ENCODE measurements around the gene TASP1. TPM values are rescaled to one million over a fixed set of nuclear protein-coding genes. Genes with fewer than 3 reads are reported as not detected.

TASP1 gene
- polyA plus RNA-seq, 3 donors, result 2.3 to 3.3 (median 2.6) TPM

DNA sequence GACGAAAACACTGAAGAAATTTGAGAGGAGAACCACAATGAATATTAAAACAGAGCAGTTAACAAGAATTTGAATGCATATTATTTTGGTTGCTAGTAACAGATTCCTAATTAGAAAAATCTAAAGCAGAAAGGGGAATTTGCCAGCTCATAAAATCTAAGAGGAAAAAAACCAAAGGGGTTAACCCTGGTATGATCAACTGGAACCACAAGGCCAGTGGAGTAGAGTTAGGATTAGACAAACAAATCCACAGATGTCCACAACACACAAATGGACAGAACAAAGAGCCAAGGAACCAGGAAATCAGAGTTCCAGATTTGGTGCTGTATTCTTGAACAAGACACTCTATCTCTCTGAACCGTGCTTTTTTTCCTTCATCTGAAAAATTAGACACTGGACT lies 195.0 kb downstream of the TASP1 start:
- no peaks in the 10 kb centered on the region for H3K4me1 ChIP-seq (ENCODE audit: control insufficient read depth in 1 of 2, insufficient read depth in 2 of 2, low read length in 2 of 2)
- Mint-ChIP-seq H3K27ac (no peak overlapping the region), H3K36me3 (no peaks in the 10 kb centered on the region), H3K9me3 (peaks cover 9 to 23% (median 13%) of the 10 kb centered on the region in 7 donors), H3K27me3 (ENCODE audit: low read depth in 3 of 3) (peaks cover 0 to 1% (median 0%) of the 10 kb centered on the region in 3 donors), H3K4me3 (no peak overlapping the region), H3K4me1 (no peaks in the 10 kb centered on the region)
- no peak for TF ChIP-seq CTCF (IDR thresholded peaks at IDR 0.05)
- no peak overlapping the region for H3K9ac ChIP-seq (ENCODE audit: insufficient read depth, low read length, poor library complexity, severe bottlenecking)
- H2AFZ ChIP-seq (ENCODE audit: insufficient read depth, low read depth, low read length, poor library complexity, severe bottlenecking), result no peak overlapping the region
- H3K36me3 ChIP-seq (replicated peaks in 1 of 2; ENCODE audit: control insufficient read depth in 1 of 2, insufficient read depth in 2 of 2, low read length in 2 of 2), result no peaks in the 10 kb centered on the region
- no peak overlapping the region for H3K4me2 ChIP-seq (replicated peaks; ENCODE audit: extremely low read depth, low read length, poor library complexity, severe bottlenecking)
- DNase-seq, result no peak
- H3K4me3 ChIP-seq (replicated peaks in 1 of 3; ENCODE audit: low read depth in 2 of 3, low read length in 3 of 3), result no peak overlapping the region
- no peak overlapping the region for H3K27ac ChIP-seq (ENCODE audit: low read depth in 1 of 2, low read length in 2 of 2)
- no peaks in the 10 kb centered on the region for H4K20me1 ChIP-seq (ENCODE audit: insufficient read depth, low read length)
- no peaks in the 10 kb centered on the region for H3K79me2 ChIP-seq (ENCODE audit: insufficient read depth, low read length)
- no peaks in the 10 kb centered on the region for H3K9me3 ChIP-seq (replicated peaks in 1 of 2; ENCODE audit: control insufficient read depth in 1 of 2, insufficient read depth in 1 of 2, low read length in 2 of 2)
- no peaks in the 10 kb centered on the region for H3K27me3 ChIP-seq (ENCODE audit: control insufficient read depth in 2 of 2, insufficient read depth in 2 of 2, low read length in 2 of 2)
- WGBS (ENCODE audit: insufficient coverage), result no CpG with 5 or more reads among the region's 2 CpGs
- intact Hi-C loops (cut with micrococcal nuclease), result no loop called here

- Histone ChIP-seq H2AFZ (ENCODE audit: insufficient read depth, low read depth, low read length, poor library complexity, severe bottlenecking) (no peak overlapping the region), H3K4me3 (replicated peaks in 1 of 3; ENCODE audit: low read depth in 2 of 3, low read length in 3 of 3) (no peak overlapping the region), H4K20me1 (ENCODE audit: insufficient read depth, low read length) (no peaks in the 10 kb centered on the region), H3K27me3 (ENCODE audit: control insufficient read depth in 2 of 2, insufficient read depth in 2 of 2, low read length in 2 of 2) (no peaks in the 10 kb centered on the region), H3K9ac (ENCODE audit: insufficient read depth, low read length, poor library complexity, severe bottlenecking) (no peak overlapping the region), H3K4me2 (replicated peaks; ENCODE audit: extremely low read depth, low read length, poor library complexity, severe bottlenecking) (no peak overlapping the region), H3K27ac (ENCODE audit: low read depth in 1 of 2, low read length in 2 of 2) (no peak overlapping the region), H3K9me3 (replicated peaks in 1 of 2; ENCODE audit: control insufficient read depth in 1 of 2, insufficient read depth in 1 of 2, low read length in 2 of 2) (no peaks in the 10 kb centered on the region), H3K4me1 (ENCODE audit: control insufficient read depth in 1 of 2, insufficient read depth in 2 of 2, low read length in 2 of 2) (no peaks in the 10 kb centered on the region), H3K36me3 (replicated peaks in 1 of 2; ENCODE audit: control insufficient read depth in 1 of 2, insufficient read depth in 2 of 2, low read length in 2 of 2) (no peaks in the 10 kb centered on the region), H3K79me2 (ENCODE audit: insufficient read depth, low read length) (no peaks in the 10 kb centered on the region)
- Mint-ChIP-seq H3K4me3 (no peak overlapping the region), H3K27ac (no peak overlapping the region), H3K36me3 (no peaks in the 10 kb centered on the region), H3K9me3 (peaks cover 9 to 23% (median 13%) of the 10 kb centered on the region in 7 donors), H3K27me3 (ENCODE audit: low read depth in 3 of 3) (peaks cover 0 to 1% (median 0%) of the 10 kb centered on the region in 3 donors), H3K4me1 (no peaks in the 10 kb centered on the region)
- intact Hi-C loops (cut with micrococcal nuclease), result no loop called here
- no peak for TF ChIP-seq CTCF (IDR thresholded peaks at IDR 0.05)
- no peak for DNase-seq
- WGBS (ENCODE audit: insufficient coverage), result no CpG with 5 or more reads among the region's 1 CpG
These were observed 195.7 kb downstream of the TASP1 start for GRCh38 chr20:13442986-13443385.
